Testis (tissue), 2 donors: ENCODE measurements around the gene UBC.

Experiments
- CTCF ChIP-seq, 3 experiments: fragments of 450-650 bp in 2 of 3; fragments of 200-600 bp in 1 of 3; sonication (generic) in 1 of 3; IDR thresholded peaks; one replicate each; pipeline ENCODE4 v1.5.1; 2016 to 2019; ENCODE audit warnings: antibody characterized with exemption in 3 of 3, mild to moderate bottlenecking in 2 of 3, moderate library complexity in 1 of 3
- POLR2A ChIP-seq: fragments of 450-650 bp; IDR thresholded peaks from one replicate; pipeline ENCODE4 v1.6.1; 2017; ENCODE audit warnings: antibody characterized with exemption, mild to moderate bottlenecking, moderate library complexity

- TF ChIP-seq POLR2A (no peak), CTCF (IDR thresholded peaks at IDR 0.05) (no peak)
These were observed 48.7 kb downstream of the UBC start for GRCh38 chr12:124865728-124866127.
